Measurements from ENCODE around the gene GRM8.

DNA sequence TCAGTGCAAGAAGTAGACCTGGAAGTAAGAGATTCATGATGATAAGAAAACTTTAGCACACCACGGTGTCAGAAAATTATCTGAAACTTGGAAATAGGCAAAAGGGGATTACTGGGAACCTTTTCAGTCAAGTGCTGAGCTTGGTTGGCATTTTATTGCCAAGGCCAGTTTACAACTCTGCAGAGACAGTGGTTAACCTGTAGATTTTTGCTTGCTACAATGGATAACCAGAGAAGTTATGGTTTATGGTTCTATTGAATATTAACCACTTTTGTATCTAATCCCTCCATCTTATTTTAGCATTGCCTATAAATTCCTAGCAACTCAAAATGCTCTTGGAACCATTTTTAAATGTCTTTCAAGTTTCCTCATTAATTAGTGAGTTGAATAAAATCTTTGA lies 13.3 kb upstream of the GRM8 start:
- TF ChIP-seq, protein P1, sequence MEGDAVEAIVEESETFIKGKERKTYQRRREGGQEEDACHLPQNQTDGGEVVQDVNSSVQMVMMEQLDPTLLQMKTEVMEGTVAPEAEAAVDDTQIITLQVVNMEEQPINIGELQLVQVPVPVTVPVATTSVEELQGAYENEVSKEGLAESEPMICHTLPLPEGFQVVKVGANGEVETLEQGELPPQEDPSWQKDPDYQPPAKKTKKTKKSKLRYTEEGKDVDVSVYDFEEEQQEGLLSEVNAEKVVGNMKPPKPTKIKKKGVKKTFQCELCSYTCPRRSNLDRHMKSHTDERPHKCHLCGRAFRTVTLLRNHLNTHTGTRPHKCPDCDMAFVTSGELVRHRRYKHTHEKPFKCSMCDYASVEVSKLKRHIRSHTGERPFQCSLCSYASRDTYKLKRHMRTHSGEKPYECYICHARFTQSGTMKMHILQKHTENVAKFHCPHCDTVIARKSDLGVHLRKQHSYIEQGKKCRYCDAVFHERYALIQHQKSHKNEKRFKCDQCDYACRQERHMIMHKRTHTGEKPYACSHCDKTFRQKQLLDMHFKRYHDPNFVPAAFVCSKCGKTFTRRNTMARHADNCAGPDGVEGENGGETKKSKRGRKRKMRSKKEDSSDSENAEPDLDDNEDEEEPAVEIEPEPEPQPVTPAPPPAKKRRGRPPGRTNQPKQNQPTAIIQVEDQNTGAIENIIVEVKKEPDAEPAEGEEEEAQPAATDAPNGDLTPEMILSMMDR (conservative IDR thresholded peaks at IDR 0.05; ENCODE audit: low read length), result no peak
- TF ChIP-seq EZH2phosphoT487 (IDR thresholded peaks at IDR 0.05; ENCODE audit: borderline replicate concordance, low read depth, low read length), result no peak
